ENCODE measurements around the gene THY1.

The THY1 gene

GRCh38 chr11:119370486-119371046 lies 52.4 kb downstream of the THY1 start:
- FAIRE-seq (no peak), DNase-seq (ENCODE audit: insufficient read length, low spot score) (no peak)
- no peak for TF ChIP-seq POLR2A (IDR thresholded peaks at IDR 0.05; ENCODE audit: low read depth, low read length)

GRCh38 chr11:119369132-119369925 lies 53.6 kb downstream of the THY1 start:
- TF ChIP-seq POLR2A (IDR thresholded peaks at IDR 0.05; ENCODE audit: low read depth, low read length): no peak
- DNase-seq (ENCODE audit: insufficient read length, low spot score): no peak
- FAIRE-seq: no peak

GRCh38 chr11:119368121-119369034 lies 54.6 kb downstream of the THY1 start:
- TF ChIP-seq POLR2A (IDR thresholded peaks at IDR 0.05; ENCODE audit: low read depth, low read length): no peak
- FAIRE-seq: no peak
- DNase-seq (ENCODE audit: insufficient read length, low spot score): no peak

- no peak for DNase-seq (ENCODE audit: insufficient read length, low spot score)
- FAIRE-seq: no peak
- no peak for TF ChIP-seq POLR2A (IDR thresholded peaks at IDR 0.05; ENCODE audit: low read depth, low read length)
These were observed 55.3 kb downstream of the THY1 start for GRCh38 chr11:119367661-119368120.

Data from H54 (cell line).